ENCODE measurements around the gene REEP1. TPM values are rescaled to one million over a fixed set of nuclear protein-coding genes. Genes with fewer than 3 reads are reported as not detected.

The REEP1 gene
- total and polyA plus RNA-seq, 2 experiments from 2014 or later, result 21.5 to 26.5 TPM

GRCh38 chr2:86342488-86342887, 5.1 kb upstream of the REEP1 start:
- peaks cover 4% of the 10 kb centered on the region for H3K4me1 ChIP-seq (ENCODE audit: insufficient read depth)
- no peaks in the 10 kb centered on the region for H4K20me1 ChIP-seq (ENCODE audit: insufficient read depth, poor library complexity, severe bottlenecking)
- H3K27me3 ChIP-seq, result peaks cover 31% of the 10 kb centered on the region
- H3K79me2 ChIP-seq, result no peaks in the 10 kb centered on the region
- TF ChIP-seq CTCF (IDR thresholded peaks at IDR 0.05; ENCODE audit: poor library complexity) (no peak), EZH2 (IDR thresholded peaks at IDR 0.05; ENCODE audit: borderline replicate concordance) (no peak), EZH2phosphoT487 (IDR thresholded peaks at IDR 0.05; ENCODE audit: low read depth, severe bottlenecking, unreplicated experiment) (no peak)
- no peaks in the 10 kb centered on the region for H3K9me2 ChIP-seq (replicated peaks; ENCODE audit: insufficient read depth)
- no peak overlapping the region for H3K27ac ChIP-seq
- H3K4me3 ChIP-seq, result no peak overlapping the region
- H3K9me3 ChIP-seq (ENCODE audit: low read depth), result no peaks in the 10 kb centered on the region
- H3K36me3 ChIP-seq (replicated peaks; ENCODE audit: insufficient read depth, low read depth), result no peaks in the 10 kb centered on the region
- H2AFZ ChIP-seq, result no peak overlapping the region
- 73% methylated on average over 1 of the region's 1 CpG for WGBS (ENCODE audit: low lambda C conversion rate, missing lambda C conversion rate)
- DNase-seq (ENCODE audit: low spot score), result no peak
- H3K4me2 ChIP-seq, result no peak overlapping the region

- no peaks in the 10 kb centered on the region for H3K9me2 ChIP-seq (replicated peaks; ENCODE audit: insufficient read depth)
- H3K9me3 ChIP-seq (ENCODE audit: low read depth), result no peaks in the 10 kb centered on the region
- no peaks in the 10 kb centered on the region for H4K20me1 ChIP-seq (ENCODE audit: insufficient read depth, poor library complexity, severe bottlenecking)
- H3K4me1 ChIP-seq (ENCODE audit: insufficient read depth), result peaks cover 4% of the 10 kb centered on the region
- H3K79me2 ChIP-seq, result no peaks in the 10 kb centered on the region
- no peak for DNase-seq (ENCODE audit: low spot score)
- H3K4me2 ChIP-seq, result no peak overlapping the region
- H3K27ac ChIP-seq, result no peak overlapping the region
- no peak overlapping the region for H3K4me3 ChIP-seq
- TF ChIP-seq CTCF (IDR thresholded peaks at IDR 0.05; ENCODE audit: poor library complexity), result no peak
- TF ChIP-seq EZH2phosphoT487 (IDR thresholded peaks at IDR 0.05; ENCODE audit: low read depth, severe bottlenecking, unreplicated experiment), result no peak
- TF ChIP-seq EZH2 (IDR thresholded peaks at IDR 0.05; ENCODE audit: borderline replicate concordance), result no peak
- H2AFZ ChIP-seq, result no peak overlapping the region
- peaks cover 35% of the 10 kb centered on the region for H3K27me3 ChIP-seq
- no peaks in the 10 kb centered on the region for H3K36me3 ChIP-seq (replicated peaks; ENCODE audit: insufficient read depth, low read depth)
Measured at GRCh38 chr2:86341470-86341869, 4.0 kb upstream of the REEP1 start.

- Histone ChIP-seq H3K36me3 (replicated peaks; ENCODE audit: insufficient read depth, low read depth) (no peaks in the 10 kb centered on the region), H3K9me3 (ENCODE audit: low read depth) (no peaks in the 10 kb centered on the region), H2AFZ (no peak overlapping the region), H3K27ac (no peak overlapping the region), H4K20me1 (ENCODE audit: insufficient read depth, poor library complexity, severe bottlenecking) (no peaks in the 10 kb centered on the region), H3K79me2 (no peaks in the 10 kb centered on the region), H3K27me3 (peaks cover 42% of the 10 kb centered on the region), H3K4me2 (no peak overlapping the region), H3K9me2 (replicated peaks; ENCODE audit: insufficient read depth) (no peaks in the 10 kb centered on the region), H3K4me1 (ENCODE audit: insufficient read depth) (peaks cover 4% of the 10 kb centered on the region), H3K4me3 (no peak overlapping the region)
- 84% methylated on average over 10 of the region's 10 CpGs for WGBS (ENCODE audit: low lambda C conversion rate, missing lambda C conversion rate)
- no peak for DNase-seq (ENCODE audit: low spot score)
- TF ChIP-seq CTCF (IDR thresholded peaks at IDR 0.05; ENCODE audit: poor library complexity) (no peak), EZH2phosphoT487 (IDR thresholded peaks at IDR 0.05; ENCODE audit: low read depth, severe bottlenecking, unreplicated experiment) (no peak), EZH2 (IDR thresholded peaks at IDR 0.05; ENCODE audit: borderline replicate concordance) (no peak)
Measured at GRCh38 chr2:86338778-86339295, 1.4 kb upstream of the REEP1 start.

Data from hepatocyte (in vitro differentiated cells).